GM19438 (cell line): ENCODE data around the gene ZNF841.
"Not testable (repeated sequence)": the region's sequence is repeated elsewhere in the genome, so short reads cannot be mapped to it uniquely, and the experiment has no call there.

Experiments
- ATAC-seq: cut with Tn5 transposase; IDR thresholded peaks from one replicate; pipeline ENCODE4 v1.9.1; 2021; ENCODE audit warnings: low read depth; ENCODE audit not compliant: unreplicated experiment

Gene ZNF841

GRCh38 chr19:52095172-52096014 is at the start of gene ZNF841:
Gene ZNF841, minus strand, starts transcription at chr19:52095765. Its CDS starts 10,964 bp downstream, at chr19:52084801.
- no peak for ATAC-seq

DNA sequence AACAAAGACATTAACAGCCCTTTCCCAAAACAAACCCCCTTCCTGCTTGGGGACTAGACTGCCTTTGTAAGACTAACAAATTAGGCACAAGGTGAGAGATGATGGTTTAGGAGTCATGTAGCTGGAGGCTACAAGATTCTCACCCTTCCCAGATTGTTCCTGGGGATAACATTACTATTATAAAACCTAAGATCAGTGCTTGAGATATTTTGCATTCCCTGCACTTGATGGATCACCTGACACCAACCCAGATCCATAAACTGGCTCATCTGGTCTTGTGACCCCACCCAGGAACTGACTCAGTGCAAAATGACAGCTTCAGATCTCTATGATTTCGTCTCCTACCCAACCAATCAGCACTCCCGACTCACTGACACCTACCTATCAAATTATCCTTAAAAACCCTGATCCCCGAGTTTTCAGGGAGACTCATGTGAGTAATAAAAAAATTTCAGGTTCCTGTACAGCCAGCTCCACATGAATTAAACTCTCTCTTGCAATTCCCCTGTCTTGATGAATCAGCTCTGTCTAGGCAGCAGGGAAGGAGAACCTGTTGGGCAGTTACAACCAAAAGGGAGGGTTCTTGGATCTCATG is 46.5 kb upstream of the ZNF841 start:
- ATAC-seq = no peak

DNA sequence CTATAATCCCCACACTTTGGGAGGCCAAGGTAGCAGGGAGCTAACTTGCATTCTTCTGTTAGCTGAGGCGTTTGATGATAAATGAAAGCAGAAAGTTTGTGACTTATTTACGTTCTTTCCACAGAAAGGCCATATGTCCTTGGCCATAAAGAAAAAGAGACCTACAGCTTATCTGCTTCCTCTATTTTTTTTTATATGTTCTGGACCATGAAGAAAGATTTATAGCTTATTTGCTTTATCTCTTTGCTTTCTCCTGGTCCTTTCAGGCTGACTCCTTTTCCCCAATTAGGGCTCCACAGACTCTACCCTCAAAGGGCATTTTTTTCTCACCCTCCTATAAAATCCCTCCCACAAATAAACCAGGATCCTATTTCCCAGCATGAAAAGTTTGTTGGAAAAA is 45.6 kb upstream of the ZNF841 start:
- no peak for ATAC-seq

GRCh38 chr19:52140032-52140710 is 44.6 kb upstream of the ZNF841 start:
- ATAC-seq = peak; percentile 84

DNA sequence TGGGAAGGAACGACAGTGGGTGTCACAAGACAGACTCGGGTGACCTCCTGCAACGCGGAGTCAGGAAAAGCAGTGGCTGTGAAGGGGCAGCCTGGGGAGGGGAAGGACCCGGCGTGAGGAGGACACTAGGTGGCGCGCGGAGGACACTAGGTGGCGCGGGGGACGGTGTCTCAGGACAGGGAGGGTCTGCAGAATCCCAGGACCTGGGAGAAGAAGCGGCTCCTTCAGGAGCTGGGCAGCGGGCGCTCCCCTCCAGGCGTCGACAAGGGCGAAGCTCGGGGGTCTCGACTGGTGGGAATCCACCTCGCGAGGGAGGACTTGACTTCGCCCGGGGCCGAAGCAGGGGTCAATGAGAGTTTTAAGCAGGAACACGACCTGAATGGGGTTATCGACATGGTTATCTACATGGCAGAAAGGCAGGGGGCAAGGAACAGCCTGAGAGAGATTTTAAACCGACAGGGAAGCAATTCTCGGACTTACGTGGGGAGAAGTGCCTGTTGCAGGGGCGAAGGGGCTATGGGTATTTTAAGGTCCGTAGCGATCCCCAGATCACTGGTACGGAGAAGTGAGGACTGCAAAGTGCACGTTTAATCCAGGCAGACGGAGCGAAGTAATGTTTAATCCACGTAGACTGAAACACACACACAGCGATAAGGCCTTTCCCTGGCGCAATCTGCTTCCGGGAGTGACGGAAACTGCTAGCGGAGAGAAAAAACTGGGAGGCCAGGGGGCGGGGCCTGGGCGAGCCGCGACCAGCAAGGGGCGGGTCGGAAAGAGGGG is 43.9 kb upstream of the ZNF841 start, which contains the start of gene ZNF616:
Gene ZNF616 (minus strand): TSS at position 687 of the 780 bp plus-strand sequence. CDS start 9,426 bp downstream, outside the sequence.
- no peak for ATAC-seq

GRCh38 chr19:52138983-52139251 is 43.4 kb upstream of the ZNF841 start:
- ATAC-seq = no peak

DNA sequence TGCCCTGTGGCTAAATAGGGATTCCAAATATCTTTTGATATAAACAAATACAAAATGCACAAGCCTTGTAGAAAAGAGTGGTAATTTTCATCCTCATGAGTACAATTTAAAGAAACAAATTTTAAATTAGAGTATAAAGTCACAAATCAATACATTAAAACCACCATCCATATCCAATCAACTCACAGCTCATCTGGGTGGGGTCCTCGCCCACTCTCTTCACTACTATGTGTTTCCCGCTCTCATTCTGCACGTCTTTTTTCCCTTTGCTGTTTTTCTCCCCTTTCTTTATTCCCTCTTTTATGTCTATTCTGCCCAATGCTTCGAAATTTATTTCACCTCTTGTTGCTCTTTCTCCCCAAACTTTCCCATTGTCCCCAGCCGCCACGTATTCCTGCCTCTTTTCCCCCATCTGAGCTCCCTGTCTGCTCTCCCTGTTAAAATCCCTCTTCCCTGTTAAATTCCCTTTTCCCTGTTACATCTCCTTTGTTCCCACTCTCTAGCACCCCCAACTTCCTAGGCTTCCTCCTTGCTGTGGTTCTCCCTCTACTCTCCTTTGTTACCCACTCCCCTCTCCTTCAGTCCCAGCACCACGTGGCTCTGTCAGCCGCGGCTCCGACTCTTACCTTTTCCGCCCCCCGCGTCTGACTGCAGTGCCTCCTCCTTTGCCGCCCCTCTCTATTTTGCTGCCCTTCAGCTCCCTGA is 42.9 kb upstream of the ZNF841 start:
- no peak for ATAC-seq

- no peak for ATAC-seq
Measured at GRCh38 chr19:52120286-52120685, 24.7 kb upstream of the ZNF841 start.

DNA sequence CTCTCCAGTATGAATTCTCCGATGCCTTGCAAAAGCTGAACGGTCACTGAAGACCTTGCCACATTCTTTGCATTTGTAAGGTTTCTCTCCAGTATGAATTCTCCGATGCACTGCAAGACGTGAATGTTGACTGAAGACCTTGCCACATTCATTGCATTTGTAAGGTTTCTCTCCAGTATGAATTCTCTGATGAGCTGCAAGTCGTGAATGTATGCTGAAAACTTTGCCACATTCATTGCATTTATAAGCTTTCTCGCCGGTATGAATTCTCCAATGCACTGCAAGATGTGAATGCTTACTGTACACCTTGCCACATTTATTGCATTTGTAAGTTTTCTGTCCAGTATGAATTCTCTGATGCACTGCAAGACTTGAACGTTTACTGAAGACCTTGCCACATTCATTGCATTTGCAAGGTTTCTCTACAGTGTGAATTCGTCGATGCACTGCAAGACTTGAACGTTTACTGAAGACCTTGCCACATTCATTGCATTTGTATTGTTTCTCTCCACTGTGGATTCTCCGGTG is 20.0 kb upstream of the ZNF841 start:
- no peak for ATAC-seq

DNA sequence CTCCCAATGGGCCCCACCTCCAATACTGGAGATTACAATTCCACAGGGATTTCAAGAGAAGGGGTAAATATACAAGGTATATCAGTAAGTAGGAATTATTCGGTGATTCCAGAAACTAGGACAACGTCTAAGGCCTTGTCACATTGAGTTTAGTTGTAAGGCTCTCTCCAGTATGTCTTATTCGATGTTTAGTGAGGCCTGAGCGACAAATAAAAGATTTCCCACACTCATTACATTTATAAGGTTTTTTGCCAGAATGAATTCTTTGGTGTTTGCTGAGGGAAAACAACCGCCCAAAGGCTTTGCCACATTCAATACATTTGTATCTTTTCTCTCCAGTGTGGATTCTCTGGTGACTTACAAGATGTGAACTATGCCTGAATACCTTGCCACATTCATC is 19.1 kb upstream of the ZNF841 start:
- ATAC-seq = no peak

GRCh38 chr19:52112624-52113023 is 17.1 kb upstream of the ZNF841 start:
- no peak for ATAC-seq

- no peak for ATAC-seq
Measured at GRCh38 chr19:52110780-52111179, 15.2 kb upstream of the ZNF841 start.

DNA sequence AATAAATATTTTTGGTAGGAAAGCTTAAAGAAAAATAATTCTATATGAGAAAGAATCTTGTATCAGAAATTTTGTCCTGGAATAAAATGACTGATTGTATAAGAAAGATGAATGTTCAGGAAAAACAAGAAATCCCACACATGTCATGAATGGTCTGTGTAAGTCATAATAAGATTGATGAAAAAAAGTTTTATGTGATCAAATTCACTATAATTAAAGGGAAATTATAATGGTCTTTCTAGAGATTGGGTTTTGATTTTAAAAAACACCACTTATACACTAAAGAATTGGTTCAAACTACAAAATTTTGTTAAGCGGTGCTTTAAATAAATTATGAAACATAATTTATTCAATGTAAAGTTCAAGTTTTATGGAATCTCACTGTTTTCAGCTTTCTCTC is 7.2 kb upstream of the ZNF841 start:
- ATAC-seq = no peak

DNA sequence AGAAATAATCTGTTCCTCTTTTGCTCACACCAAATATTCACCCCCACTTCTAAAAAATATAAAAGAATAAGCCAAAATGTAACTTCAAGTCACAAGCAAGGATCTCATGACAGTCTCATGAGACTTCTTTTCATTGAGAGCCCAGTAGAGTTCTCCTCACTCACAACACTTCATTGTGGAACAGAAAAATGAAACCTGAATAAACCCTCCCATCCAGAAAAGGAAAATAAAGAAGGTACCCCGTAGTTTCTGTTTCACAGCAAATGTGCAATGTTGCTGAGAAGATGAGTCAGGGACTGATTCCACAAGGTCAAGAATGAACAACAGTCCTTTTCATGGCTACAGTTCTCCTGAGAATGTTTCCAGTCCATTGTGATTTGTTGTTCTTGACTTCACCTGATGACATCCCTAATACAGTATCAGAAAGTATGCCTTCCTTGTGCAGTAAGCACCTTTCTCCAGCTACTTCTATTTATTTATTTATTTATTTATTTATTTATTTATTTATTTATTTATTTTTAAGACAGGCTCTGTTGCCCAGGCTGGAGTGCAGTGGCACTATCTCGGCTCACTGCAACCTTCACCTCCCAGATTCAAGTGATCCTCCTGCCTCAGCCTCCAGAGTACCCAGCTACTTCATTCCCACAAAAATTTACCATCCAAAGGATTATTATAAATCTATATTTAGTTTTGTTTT is 6.4 kb upstream of the ZNF841 start:
- no peak for ATAC-seq

- no peak for ATAC-seq
Measured at GRCh38 chr19:52099497-52100138, 4.1 kb upstream of the ZNF841 start.

DNA sequence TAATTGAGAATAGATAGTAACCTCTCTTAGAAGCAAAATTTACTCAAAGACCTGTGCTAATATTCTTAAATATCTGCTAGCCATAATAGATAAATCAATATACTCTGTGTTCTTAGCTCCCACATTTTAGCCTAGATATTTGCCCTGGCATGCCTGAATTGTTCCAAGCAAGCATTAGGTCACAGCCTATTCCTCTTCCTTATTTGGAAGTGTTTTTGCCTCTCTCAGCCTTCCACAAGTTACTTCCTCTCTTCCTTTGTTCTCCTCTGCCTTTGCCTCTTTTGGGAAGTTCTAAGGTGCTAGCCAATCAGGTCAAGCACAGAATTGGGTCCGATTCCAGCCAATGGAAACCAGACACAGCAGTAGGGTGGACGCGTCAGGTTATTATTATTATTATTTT is 851 bp upstream of the ZNF841 start:
- not testable (repeated sequence) for ATAC-seq

DNA sequence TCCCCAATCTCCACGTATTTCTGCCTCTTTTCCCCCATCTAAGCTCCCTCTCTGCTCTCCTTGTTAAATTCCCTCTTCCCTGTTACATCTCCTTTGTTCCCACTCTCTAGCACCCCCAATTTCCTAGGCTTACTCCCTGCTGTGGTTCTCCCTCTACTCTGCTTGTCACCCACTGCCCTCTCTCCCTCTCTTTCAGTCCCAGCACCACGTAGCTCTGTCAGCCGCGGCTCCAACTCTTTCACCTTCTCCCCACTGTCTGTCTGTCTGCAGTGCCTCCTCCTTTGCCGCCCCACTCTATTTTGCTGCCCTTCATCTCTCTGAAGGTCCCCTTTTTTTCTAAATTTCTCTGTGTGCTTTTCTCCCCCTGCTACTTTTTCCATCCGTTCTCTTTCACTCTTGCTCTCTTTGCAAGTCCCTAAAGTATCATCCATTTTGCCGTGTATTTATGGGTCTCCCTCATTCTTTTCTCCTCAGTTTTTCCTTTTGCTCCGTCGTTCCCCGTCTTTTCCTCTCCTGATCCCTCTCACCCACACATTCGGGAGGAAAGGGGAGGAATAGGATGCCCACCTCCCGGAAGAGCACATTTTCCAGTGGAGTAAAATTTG is 937 bp downstream of the ZNF841 start:
- no peak for ATAC-seq

DNA sequence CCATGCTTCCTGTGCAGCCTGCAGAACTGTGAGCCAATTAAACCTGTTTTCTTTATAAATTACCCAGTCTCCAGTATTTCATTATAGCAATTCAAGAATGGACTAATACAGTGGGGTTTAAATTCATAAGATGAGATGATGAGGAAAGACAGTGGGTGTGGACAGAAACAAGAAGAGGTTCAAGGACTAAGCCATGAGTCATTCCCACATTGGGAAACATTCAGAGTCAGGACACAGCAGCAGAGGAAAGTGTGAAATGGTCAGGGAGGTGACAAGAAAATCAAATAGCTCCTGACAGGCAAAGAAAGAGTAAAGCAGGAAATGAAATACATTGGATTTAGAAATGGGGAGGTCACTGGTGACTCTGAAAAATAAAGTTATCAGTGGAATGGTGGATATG is 9.1 kb downstream of the ZNF841 start:
- no peak for ATAC-seq

- no peak for ATAC-seq
Measured at GRCh38 chr19:52070496-52070895, 25.1 kb downstream of the ZNF841 start.
